ENCODE results near the gene CTPS2.

CTPS2 gene

DNA sequence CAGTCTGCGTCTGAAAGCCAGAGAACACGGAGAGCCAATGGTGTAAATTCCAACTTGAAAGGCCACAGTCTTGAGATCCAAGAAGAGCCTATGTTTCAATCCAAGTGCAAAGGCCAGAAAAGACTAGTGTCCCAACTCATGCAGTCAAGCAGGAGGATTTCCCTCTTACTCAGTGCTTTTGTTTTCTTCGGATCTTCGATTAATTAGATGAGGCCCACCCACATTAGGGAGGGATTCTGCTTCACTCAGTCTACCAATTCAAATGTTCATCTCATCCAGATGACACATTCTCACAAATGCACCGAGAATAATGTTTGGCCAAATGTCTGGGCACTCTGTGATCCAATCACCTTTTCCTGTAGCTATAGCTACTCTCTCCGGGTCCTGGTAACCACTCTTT is 154.0 kb downstream of the CTPS2 start:
- no peak for DNase-seq (ENCODE audit: low read depth)

DNA sequence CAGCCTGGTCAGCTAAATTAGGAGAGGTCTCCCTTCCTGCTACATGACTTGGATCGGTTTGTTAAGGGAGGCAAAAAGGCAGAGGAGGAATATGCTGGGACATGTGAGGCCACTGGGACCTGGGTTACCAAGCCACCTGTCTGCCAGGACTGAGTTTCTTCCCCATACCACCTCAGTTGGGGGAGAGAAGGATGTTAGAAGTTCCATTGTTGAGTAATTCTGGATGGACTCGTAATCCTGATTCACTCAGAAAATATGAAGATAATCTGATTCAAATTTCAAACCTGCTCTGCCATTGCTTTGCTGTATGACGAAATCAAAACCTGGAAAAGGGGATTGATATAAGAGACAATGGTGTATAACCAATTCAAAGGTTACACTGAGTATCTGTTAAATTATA is 159.9 kb downstream of the CTPS2 start:
- no peak for DNase-seq (ENCODE audit: low read depth)

DNA sequence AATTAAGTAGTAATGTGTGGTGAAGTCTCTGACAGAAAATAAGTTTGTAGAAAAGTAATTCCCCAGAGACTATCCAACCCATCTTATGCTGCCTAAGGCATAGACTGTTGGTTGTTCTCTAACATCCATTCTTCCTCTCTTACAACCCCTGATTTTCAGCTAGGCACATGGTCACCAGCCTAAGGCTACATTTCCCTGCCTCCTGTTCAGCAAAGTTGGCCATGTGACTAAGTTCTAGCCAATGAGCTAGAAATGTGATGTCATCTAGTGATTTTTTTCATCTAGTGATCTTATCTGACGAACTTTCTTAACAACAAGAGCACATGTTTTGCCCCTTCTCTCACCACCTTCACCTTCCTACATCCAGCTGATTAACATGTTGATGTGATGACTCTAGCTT is 164.8 kb downstream of the CTPS2 start:
- DNase-seq (ENCODE audit: low read depth), result no peak

GRCh38 chrX:16544969-16545368 is 167.5 kb downstream of the CTPS2 start:
- no peak for DNase-seq (ENCODE audit: low read depth)
